Spleen (tissue), 7 donors: ENCODE results near the gene AMOTL2.

ENCODE experiments used
- POLR2A ChIP-seq, 3 donors: fragments of 450-650 bp; IDR thresholded peaks; one replicate each; pipeline ENCODE4 v1.5.1; 2017; ENCODE audit warnings: antibody characterized with exemption in 3 of 3, mild to moderate bottlenecking in 1 of 3
- POLR2AphosphoS5 ChIP-seq, 3 donors: sonication (generic); formaldehyde crosslinking; IDR thresholded peaks; one replicate each; pipeline ENCODE4 v1.5.1; 2017; ENCODE audit warnings: antibody characterized with exemption in 3 of 3
- TF ChIP-seq, protein P1 (sequence below), 11 experiments: fragments of 200-600 bp in 7 of 11; fragments of 450-650 bp in 4 of 11; sonication (generic) in 4 of 11; IDR thresholded peaks in 8 of 11; conservative IDR thresholded peaks in 3 of 11; 1 replicate in 7 of 11; 2 replicates in 4 of 11; pipeline versions ENCODE4 v1.4.0 to v1.8.0; 2016 to 2021; ENCODE audit warnings: antibody characterized with exemption in 11 of 11, inconsistent platforms in 4 of 11, mild to moderate bottlenecking in 1 of 11
- donor health status: DM: no; HTN: no; CAD: no; lungs with moderate emphysema.
- donor health status: DM: no; HTN: no; CAD: no.
- donor health status: DM: no; HTN: no; CAD: no.

GRCh38 chr3:134314588-134315285, 59.5 kb downstream of the AMOTL2 start:
- TF ChIP-seq, protein P1, sequence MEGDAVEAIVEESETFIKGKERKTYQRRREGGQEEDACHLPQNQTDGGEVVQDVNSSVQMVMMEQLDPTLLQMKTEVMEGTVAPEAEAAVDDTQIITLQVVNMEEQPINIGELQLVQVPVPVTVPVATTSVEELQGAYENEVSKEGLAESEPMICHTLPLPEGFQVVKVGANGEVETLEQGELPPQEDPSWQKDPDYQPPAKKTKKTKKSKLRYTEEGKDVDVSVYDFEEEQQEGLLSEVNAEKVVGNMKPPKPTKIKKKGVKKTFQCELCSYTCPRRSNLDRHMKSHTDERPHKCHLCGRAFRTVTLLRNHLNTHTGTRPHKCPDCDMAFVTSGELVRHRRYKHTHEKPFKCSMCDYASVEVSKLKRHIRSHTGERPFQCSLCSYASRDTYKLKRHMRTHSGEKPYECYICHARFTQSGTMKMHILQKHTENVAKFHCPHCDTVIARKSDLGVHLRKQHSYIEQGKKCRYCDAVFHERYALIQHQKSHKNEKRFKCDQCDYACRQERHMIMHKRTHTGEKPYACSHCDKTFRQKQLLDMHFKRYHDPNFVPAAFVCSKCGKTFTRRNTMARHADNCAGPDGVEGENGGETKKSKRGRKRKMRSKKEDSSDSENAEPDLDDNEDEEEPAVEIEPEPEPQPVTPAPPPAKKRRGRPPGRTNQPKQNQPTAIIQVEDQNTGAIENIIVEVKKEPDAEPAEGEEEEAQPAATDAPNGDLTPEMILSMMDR (IDR thresholded peaks at IDR 0.05 in 8 of 11, conservative IDR thresholded peaks at IDR 0.05 in 3 of 11) = no peak
- TF ChIP-seq POLR2AphosphoS5 (IDR thresholded peaks at IDR 0.05) = peak in 2 of 3 donors; percentile 36 to 40
- TF ChIP-seq POLR2A (IDR thresholded peaks at IDR 0.05) = no peak
